HUES64 (cell line): ENCODE results near the gene SDE2.
"Not testable (repeated sequence)": the region's sequence is repeated elsewhere in the genome, so short reads cannot be mapped to it uniquely, and the experiment has no call there.

ENCODE experiments used
- H3K27ac ChIP-seq: 2 replicates; pipeline ENCODE4 v1.7.0; 2013; ENCODE audit warnings: low read depth, low read length, inconsistent platforms
- H3K27me3 ChIP-seq: 2 replicates; pipeline ENCODE4 v1.6.1; 2013; ENCODE audit warnings: mild to moderate bottlenecking, low read length; ENCODE audit not compliant: insufficient read depth
- H3K36me3 ChIP-seq: 2 replicates; pipeline ENCODE4 v1.6.1; 2013; ENCODE audit warnings: mild to moderate bottlenecking, low read length; ENCODE audit not compliant: insufficient read depth
- H3K4me1 ChIP-seq: 2 replicates; pipeline ENCODE4 v1.6.1; 2013; ENCODE audit warnings: mild to moderate bottlenecking, low read length, moderate library complexity; ENCODE audit not compliant: insufficient read depth
- H3K4me3 ChIP-seq: 2 replicates; pipeline ENCODE4 v1.5.1; 2013; ENCODE audit warnings: mild to moderate bottlenecking, low read length, moderate library complexity
- H3K9ac ChIP-seq: 2 replicates; pipeline ENCODE4 v1.6.1; 2013; ENCODE audit warnings: mild to moderate bottlenecking, low read depth, low read length
- H3K9me3 ChIP-seq: 2 replicates; pipeline ENCODE4 v1.6.1; 2013; ENCODE audit warnings: low read depth, low read length; ENCODE audit not compliant: insufficient read depth
- WGBS: fragments of 150-250, 120-280 bp; methylation state at CpG from one replicate; pipeline ENCODE4 v1.1.7; 2013; ENCODE audit warnings: missing lambda C conversion rate; 5-methylcytosine and 5-hydroxymethylcytosine counted together

The SDE2 gene

DNA sequence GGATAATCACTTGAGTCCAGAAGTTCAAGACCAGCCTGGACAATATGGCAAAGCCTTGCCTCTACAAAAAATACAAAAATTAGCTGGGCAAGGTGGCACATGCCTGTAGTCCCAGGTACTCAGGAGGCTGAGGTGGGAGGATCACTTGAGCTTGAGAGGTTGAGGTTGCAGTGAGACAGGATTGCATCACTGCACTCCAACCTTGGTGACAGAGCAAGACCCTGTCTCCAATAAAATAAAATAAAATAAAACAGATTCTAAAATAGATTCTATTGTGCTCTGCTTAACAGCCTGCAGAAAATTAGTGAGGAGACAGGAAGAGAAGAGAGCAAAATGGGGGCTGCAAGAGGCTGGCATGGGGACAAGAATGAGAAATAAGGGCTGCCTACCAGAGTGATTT, 7.5 kb upstream of the SDE2 start:
- no peak overlapping the region for H3K4me3 ChIP-seq
- H3K9me3 ChIP-seq = no peaks in the 10 kb centered on the region
- H3K27ac ChIP-seq = no peak overlapping the region
- no peaks in the 10 kb centered on the region for H3K36me3 ChIP-seq
- H3K27me3 ChIP-seq = no peaks in the 10 kb centered on the region
- no peak overlapping the region for H3K9ac ChIP-seq
- H3K4me1 ChIP-seq = peaks cover 9% of the 10 kb centered on the region

DNA sequence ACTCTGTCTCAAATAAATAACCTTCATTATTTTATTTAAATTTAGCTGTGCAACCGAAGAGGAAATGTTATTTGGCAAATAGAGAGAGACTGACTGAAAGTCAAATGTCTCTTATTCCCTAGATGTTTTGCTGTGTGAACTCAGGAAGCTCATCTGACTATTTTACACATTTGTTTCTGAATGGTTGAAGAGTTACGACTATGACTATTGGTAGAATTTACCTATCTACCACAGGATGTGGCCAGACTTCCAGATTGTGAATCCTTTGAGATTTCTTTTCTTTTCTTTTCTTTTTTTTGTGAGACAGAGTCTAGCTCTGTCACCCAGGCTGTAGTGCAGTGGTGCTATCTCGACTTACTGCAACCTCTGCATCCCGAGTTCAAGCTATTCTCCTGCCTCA, 5.3 kb upstream of the SDE2 start:
- Histone ChIP-seq H3K4me1 (peaks cover 17% of the 10 kb centered on the region), H3K9ac (no peak overlapping the region), H3K36me3 (no peaks in the 10 kb centered on the region), H3K9me3 (no peaks in the 10 kb centered on the region), H3K27me3 (no peaks in the 10 kb centered on the region), H3K4me3 (no peak overlapping the region), H3K27ac (no peak overlapping the region)
- WGBS = 93% methylated on average over 4 of the region's 4 CpGs

DNA sequence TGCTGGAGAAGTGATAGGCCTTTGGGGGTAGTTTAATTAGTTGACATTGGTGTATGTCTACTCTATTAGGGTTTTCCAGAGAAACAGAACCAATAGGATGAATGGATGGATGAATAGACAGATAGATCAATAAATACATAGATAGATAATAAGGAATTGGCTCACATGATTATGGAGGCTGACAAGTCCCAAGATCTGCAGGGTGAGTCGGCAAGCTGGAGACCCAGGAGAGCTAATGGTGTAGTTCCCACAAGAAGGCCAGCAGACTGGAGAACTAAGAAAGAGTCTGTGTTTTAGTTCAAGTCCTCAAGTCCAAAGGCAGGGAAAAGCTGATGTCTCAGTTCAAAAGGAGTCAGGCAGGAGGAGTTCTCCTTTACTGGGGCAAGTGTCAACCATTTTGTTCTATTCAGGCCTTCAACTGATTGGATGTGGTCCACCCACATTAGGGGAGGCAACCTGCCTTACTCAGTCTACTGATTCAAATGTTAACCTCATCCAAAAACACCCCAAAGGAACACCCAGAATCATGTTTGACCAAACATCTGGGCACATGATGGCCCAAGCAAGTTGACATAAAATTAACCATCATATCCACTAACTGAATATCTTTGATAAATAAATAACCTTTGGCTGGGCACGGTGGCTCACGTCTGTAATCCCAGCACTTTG, 4.5 kb upstream of the SDE2 start:
- H3K4me3 ChIP-seq = no peak overlapping the region
- peaks cover 17% of the 10 kb centered on the region for H3K4me1 ChIP-seq
- no peak overlapping the region for H3K27ac ChIP-seq
- H3K9ac ChIP-seq = no peak overlapping the region
- no peaks in the 10 kb centered on the region for H3K27me3 ChIP-seq
- no peaks in the 10 kb centered on the region for H3K9me3 ChIP-seq
- WGBS = 96% methylated on average over 3 of the region's 3 CpGs
- H3K36me3 ChIP-seq = no peaks in the 10 kb centered on the region

DNA sequence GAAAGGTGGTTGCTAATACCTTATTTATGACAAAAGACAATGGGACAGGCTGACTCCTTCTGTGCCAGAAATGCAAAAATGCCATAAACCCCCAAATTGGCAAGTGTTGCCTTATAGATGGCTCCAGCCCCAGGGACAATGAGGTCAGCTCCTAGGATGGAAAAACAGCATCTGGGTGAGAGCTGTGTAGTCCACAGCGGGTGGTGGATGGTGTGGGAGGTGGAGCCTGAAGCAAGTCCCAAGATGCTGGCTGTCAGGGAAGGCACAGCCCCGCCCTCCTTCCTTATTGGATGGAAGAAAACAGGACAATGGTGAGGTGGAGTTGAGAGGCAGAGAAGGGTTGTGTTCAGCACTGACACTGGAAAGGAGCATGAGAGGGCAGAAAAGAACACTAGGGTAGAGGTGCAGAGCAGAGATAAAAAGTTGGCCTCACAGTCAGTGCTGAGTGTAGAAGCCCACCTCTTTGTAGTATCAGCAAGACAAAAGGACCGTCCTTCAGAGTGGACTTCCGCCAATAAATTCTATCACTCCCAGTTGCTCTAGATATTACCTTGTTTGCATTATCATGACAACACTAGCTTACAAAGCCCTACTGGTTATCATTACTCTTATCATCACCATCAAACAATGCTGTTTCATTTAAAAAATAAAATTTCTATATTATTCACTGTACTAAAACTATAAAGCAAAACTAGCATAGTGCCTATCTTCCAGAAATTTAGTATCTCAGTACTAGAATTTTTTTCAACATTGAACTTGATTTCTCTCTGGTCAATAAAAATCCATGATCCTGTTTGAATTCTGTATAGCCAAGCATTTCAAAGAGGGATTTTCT, 3.7 kb upstream of the SDE2 start:
- Histone ChIP-seq H3K9ac (no peak overlapping the region), H3K36me3 (no peaks in the 10 kb centered on the region), H3K27me3 (no peaks in the 10 kb centered on the region), H3K4me1 (peaks cover 21% of the 10 kb centered on the region), H3K27ac (peak overlapping the region; percentile 11; the same call in 1 of the 2 replicates), H3K4me3 (no peak overlapping the region), H3K9me3 (no peaks in the 10 kb centered on the region)
- 50% methylated on average over 4 of the region's 4 CpGs for WGBS

DNA sequence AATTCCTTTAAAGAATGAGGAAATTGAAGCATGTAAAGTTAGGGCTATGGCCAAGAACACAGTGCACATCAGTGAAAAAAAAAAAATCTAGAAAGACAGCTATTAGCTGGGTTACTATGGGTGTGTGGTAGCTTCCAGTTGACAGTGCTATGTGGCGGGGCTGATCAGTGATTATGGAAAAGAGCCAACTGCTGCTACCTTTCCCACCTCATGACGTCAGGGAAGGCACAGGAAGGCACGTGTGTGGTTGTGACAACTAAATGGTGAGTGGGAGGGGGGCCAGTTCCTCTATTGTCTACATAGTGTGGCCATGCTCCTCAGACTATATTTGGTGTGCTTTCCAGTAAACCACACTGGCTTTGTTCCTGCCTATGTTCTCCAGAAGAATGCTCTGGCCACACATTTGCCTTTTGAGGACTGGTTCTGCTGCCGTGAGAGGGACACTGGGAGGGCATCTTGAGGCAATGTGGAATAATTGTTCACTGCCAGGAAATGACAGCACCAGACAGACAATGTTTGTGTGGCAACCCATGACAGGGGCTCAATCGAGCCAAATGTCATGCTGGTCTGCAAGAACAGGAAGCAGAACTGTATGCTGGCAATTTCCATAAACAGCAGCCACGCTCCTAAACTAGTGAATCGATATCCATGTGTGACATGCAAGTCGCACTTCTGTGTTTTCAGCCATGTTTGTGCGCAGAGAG, 3.0 kb upstream of the SDE2 start:
- no peak overlapping the region for H3K9ac ChIP-seq
- no peak overlapping the region for H3K4me3 ChIP-seq
- no peaks in the 10 kb centered on the region for H3K27me3 ChIP-seq

DNA sequence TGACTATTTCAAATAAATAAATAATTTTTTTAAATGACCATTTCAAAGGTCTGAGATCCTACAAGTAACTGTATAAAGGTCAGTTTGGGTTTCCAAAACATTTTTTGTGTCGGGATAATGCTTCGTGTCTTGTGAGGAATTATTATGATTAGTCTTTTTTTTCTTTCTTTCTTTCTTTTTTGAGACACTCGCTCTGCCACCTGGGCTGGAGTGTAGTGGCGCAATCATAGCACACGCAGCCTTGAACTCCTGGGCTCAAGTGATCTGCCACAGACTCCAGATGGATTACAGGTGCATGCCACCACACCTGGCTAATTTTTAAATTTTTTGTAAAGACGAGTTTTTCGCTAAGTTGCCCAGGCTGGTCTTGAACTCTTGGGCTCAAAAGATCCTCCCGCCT, 1.9 kb upstream of the SDE2 start:
- Histone ChIP-seq H3K27ac (no peak overlapping the region), H3K4me3 (no peak overlapping the region), H3K27me3 (no peaks in the 10 kb centered on the region), H3K4me1 (peaks cover 21% of the 10 kb centered on the region), H3K36me3 (no peaks in the 10 kb centered on the region), H3K9me3 (no peaks in the 10 kb centered on the region), H3K9ac (no peak overlapping the region)
- 94% methylated on average over 8 of the region's 8 CpGs for WGBS

More for the DNA sequence above, 3.0 kb upstream of the SDE2 start:
- H3K4me1 ChIP-seq = peaks cover 21% of the 10 kb centered on the region
- H3K27ac ChIP-seq = no peak overlapping the region
- H3K36me3 ChIP-seq = no peaks in the 10 kb centered on the region
- H3K9me3 ChIP-seq = no peaks in the 10 kb centered on the region
- WGBS = 76% methylated on average over 9 of the region's 9 CpGs

DNA sequence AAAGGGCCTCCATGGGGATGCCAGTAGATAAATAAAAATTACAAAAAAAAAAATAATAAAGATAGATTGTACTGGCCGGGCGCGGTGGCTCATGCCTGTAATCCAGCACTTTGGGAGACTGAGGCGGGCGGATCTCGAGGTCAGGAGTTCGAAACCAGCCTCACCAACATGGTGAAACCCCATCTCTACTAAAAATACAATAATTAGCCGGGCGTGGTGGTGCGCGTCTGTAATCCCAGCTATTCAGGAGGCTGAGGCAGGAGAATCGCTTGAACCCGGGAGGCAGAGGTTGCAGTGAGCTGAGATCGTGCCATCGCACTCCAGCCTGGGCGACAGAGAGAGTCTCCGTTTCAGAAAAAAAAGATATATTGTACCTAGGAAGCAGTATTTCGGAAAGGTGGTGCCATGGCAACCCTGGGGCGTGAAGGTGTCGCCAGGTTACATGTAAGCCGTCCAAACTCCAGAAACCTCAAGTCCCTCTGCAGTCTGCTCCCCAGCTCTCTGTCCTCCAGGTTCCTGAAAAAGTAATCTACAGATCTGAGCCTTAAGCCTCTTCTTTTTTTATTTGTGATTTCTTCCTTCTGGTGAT, 1.4 kb upstream of the SDE2 start:
- not testable (repeated sequence) for H3K9me3 ChIP-seq, H3K36me3 ChIP-seq, H3K27me3 ChIP-seq, H3K27ac ChIP-seq, H3K9ac ChIP-seq, H3K4me3 ChIP-seq
- peaks cover 21% of the 10 kb centered on the region for H3K4me1 ChIP-seq
- WGBS = 95% methylated on average over 21 of the region's 21 CpGs

DNA sequence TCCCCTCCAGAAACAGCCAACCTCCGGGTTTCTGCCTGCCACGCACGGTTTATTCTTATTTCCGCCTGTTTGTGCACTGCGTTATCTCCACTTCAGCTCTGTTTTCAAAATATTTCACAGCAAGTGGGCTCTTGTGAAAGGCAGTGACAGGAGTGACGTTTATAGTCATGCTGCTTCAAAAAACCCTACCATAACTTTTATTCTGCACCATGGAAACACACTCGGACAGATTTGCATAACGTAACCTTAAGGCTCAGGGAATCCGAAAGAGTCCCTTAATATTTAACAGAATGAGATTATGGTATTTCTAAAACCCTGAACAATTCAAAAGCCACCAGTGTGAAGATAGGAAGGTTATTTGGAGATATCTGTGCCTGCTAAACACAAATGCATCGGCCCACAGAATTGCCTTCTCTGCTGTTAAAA, 782 bp upstream of the SDE2 start:
- 79% methylated on average over 10 of the region's 10 CpGs for WGBS

DNA sequence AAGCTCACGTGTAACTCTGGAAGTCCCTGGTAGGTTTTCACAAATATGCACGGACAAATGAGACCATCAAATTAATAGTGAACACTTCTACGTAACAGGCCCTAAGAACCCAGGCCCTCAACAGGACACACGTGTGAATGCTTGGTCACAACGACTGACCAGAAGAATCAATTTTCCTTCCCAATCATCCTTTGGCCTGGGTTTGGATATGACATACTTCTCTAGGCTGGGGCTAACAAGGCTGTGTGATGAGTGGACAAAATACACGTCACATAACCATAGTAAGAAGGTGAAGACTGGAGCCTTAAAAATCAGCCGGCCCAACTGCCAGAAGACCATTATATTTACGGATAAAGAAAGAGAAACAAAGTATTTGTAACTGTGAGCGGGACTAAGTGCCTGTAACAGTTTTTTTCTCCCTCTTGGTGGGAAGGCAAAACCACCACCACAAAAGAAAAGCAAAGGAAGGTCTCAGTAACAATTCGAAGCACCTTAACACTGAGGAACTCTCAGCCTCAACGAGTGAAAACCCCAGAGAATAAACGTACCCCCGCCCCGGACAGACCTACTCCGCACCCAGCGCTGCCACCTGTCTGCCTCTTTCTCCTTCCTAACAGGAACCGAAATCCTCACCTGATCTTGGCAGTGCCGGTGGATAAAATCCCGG, 450 bp downstream of the SDE2 start:
- Histone ChIP-seq H3K36me3 (peaks cover 22% of the 10 kb centered on the region), H3K27me3 (no peaks in the 10 kb centered on the region), H3K9me3 (no peaks in the 10 kb centered on the region), H3K27ac (peak overlapping the region; percentile 17; the same call in 1 of the 2 replicates), H3K9ac (peak overlapping the region; percentile 89), H3K4me3 (peak overlapping the region; percentile 96), H3K4me1 (peaks cover 21% of the 10 kb centered on the region)
- WGBS = 4% methylated on average over 19 of the region's 19 CpGs

More for the DNA sequence above, 782 bp upstream of the SDE2 start:
- peak overlapping the region; percentile 87 for H3K27ac ChIP-seq
- H3K4me3 ChIP-seq = peak overlapping the region; percentile 56
- peaks cover 10% of the 10 kb centered on the region for H3K36me3 ChIP-seq
- no peaks in the 10 kb centered on the region for H3K9me3 ChIP-seq
- H3K9ac ChIP-seq = peak overlapping the region; percentile 52
- H3K27me3 ChIP-seq = no peaks in the 10 kb centered on the region
- H3K4me1 ChIP-seq = peaks cover 21% of the 10 kb centered on the region

DNA sequence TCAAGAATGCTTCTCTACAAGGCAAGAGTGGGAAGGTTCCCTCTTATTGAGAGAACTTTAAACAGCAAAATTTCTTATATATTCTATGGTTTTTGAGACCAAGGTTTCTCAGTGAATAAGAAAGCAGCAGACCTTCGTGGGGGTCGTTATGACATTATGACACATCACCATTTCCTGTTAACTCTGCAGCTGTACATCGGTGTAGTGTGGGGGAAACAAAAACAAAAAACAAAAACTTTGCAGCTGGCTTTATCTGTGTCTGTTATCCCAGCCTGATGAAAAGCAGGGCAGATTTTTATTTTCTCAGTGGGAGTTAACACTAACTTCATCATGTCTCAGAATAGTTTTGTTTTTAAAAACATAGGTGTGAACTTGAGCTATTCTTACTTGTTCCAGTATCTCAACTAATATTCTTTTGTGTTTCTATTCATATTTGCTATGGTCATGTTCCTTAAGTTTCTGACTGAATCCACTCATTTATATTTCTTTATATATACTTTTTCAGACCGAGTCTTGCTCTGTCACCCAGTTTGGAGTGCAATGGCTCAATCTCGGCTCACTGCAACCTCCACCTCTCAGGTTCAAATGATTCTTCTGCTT, 2.1 kb downstream of the SDE2 start:
- peaks cover 12% of the 10 kb centered on the region for H3K4me1 ChIP-seq
- H3K4me3 ChIP-seq = no peak overlapping the region
- no peaks in the 10 kb centered on the region for H3K27me3 ChIP-seq
- 96% methylated on average over 5 of the region's 5 CpGs for WGBS
- no peak overlapping the region for H3K27ac ChIP-seq
- peaks cover 36% of the 10 kb centered on the region for H3K36me3 ChIP-seq
- no peaks in the 10 kb centered on the region for H3K9me3 ChIP-seq
- H3K9ac ChIP-seq = no peak overlapping the region
